ENCODE results near the gene USH1G. TPM values are rescaled to one million over a fixed set of nuclear protein-coding genes. Genes with fewer than 3 reads are reported as not detected.

Gene USH1G
- total and polyA plus RNA-seq, 2 of the 13 experiments (the other 11 are each of a cell fraction or from before 2014, with no cell fraction given) = 0.04 TPM; not detected in 1

- TF ChIP-seq, protein P1, sequence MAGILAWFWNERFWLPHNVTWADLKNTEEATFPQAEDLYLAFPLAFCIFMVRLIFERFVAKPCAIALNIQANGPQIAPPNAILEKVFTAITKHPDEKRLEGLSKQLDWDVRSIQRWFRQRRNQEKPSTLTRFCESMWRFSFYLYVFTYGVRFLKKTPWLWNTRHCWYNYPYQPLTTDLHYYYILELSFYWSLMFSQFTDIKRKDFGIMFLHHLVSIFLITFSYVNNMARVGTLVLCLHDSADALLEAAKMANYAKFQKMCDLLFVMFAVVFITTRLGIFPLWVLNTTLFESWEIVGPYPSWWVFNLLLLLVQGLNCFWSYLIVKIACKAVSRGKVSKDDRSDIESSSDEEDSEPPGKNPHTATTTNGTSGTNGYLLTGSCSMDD (CRISPR knock-in tag; IDR thresholded peaks at IDR 0.05) = no peak
- TF ChIP-seq ZNF235 (CRISPR knock-in tag; IDR thresholded peaks at IDR 0.05; ENCODE audit: borderline replicate concordance) (peak; percentile 55; the same call in 1 of the 2 replicates), BRF2 (CRISPR knock-in tag; IDR thresholded peaks at IDR 0.05) (no peak), ZSCAN21 (CRISPR knock-in tag; IDR thresholded peaks at IDR 0.05; ENCODE audit: borderline replicate concordance) (no peak), THAP8 (CRISPR knock-in tag; IDR thresholded peaks at IDR 0.05; ENCODE audit: borderline replicate concordance) (0 out of 2 replicates have a peak, but pooled peaks have one; percentile 6), ZNF850 (CRISPR knock-in tag; conservative IDR thresholded peaks at IDR 0.05) (no peak), PHB2 (IDR thresholded peaks at IDR 0.05; ENCODE audit: partially characterized antibody) (no peak), KLF16 (CRISPR knock-in tag; IDR thresholded peaks at IDR 0.05) (0 out of 4 replicates have a peak, but pooled peaks of 1 of the 2 experiments have one; percentile 35), FOSL2 (CRISPR knock-in tag; IDR thresholded peaks at IDR 0.05) (peak; percentile 90), ZFP36L1 (CRISPR knock-in tag; IDR thresholded peaks at IDR 0.05) (no peak), MED8 (CRISPR knock-in tag; IDR thresholded peaks at IDR 0.05; ENCODE audit: insufficient replicate concordance) (no peak), ZNF891 (CRISPR knock-in tag; IDR thresholded peaks at IDR 0.05) (peak; percentile 67; the same call in 1 of the 2 replicates), TARDBP (CRISPR knock-in tag; IDR thresholded peaks at IDR 0.05) (peak; percentile 10; the same call in 1 of the 2 replicates)
- TF ChIP-seq, protein P2, sequence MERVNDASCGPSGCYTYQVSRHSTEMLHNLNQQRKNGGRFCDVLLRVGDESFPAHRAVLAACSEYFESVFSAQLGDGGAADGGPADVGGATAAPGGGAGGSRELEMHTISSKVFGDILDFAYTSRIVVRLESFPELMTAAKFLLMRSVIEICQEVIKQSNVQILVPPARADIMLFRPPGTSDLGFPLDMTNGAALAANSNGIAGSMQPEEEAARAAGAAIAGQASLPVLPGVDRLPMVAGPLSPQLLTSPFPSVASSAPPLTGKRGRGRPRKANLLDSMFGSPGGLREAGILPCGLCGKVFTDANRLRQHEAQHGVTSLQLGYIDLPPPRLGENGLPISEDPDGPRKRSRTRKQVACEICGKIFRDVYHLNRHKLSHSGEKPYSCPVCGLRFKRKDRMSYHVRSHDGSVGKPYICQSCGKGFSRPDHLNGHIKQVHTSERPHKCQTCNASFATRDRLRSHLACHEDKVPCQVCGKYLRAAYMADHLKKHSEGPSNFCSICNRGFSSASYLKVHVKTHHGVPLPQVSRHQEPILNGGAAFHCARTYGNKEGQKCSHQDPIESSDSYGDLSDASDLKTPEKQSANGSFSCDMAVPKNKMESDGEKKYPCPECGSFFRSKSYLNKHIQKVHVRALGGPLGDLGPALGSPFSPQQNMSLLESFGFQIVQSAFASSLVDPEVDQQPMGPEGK (CRISPR knock-in tag; IDR thresholded peaks at IDR 0.05) = peak; percentile 87
- TF ChIP-seq, protein P3, sequence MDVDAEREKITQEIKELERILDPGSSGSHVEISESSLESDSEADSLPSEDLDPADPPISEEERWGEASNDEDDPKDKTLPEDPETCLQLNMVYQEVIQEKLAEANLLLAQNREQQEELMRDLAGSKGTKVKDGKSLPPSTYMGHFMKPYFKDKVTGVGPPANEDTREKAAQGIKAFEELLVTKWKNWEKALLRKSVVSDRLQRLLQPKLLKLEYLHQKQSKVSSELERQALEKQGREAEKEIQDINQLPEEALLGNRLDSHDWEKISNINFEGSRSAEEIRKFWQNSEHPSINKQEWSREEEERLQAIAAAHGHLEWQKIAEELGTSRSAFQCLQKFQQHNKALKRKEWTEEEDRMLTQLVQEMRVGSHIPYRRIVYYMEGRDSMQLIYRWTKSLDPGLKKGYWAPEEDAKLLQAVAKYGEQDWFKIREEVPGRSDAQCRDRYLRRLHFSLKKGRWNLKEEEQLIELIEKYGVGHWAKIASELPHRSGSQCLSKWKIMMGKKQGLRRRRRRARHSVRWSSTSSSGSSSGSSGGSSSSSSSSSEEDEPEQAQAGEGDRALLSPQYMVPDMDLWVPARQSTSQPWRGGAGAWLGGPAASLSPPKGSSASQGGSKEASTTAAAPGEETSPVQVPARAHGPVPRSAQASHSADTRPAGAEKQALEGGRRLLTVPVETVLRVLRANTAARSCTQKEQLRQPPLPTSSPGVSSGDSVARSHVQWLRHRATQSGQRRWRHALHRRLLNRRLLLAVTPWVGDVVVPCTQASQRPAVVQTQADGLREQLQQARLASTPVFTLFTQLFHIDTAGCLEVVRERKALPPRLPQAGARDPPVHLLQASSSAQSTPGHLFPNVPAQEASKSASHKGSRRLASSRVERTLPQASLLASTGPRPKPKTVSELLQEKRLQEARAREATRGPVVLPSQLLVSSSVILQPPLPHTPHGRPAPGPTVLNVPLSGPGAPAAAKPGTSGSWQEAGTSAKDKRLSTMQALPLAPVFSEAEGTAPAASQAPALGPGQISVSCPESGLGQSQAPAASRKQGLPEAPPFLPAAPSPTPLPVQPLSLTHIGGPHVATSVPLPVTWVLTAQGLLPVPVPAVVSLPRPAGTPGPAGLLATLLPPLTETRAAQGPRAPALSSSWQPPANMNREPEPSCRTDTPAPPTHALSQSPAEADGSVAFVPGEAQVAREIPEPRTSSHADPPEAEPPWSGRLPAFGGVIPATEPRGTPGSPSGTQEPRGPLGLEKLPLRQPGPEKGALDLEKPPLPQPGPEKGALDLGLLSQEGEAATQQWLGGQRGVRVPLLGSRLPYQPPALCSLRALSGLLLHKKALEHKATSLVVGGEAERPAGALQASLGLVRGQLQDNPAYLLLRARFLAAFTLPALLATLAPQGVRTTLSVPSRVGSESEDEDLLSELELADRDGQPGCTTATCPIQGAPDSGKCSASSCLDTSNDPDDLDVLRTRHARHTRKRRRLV (CRISPR knock-in tag; IDR thresholded peaks at IDR 0.05) = no peak
Observed at GRCh38 chr17:74972107-74972972, 49.3 kb upstream of the USH1G start, which contains the start of gene HID1 (continued).

Data from HepG2 (cell line).